T-helper 2 cell treated with Interferon-gamma antibody and Interleukin-4, amounts not matched to agents 5 μg/mL and 100 μg/mL, for 36 hours (primary cell): ENCODE results near the gene SYNGR3.
"Not testable (repeated sequence)": the region's sequence is repeated elsewhere in the genome, so short reads cannot be mapped to it uniquely, and the experiment has no call there.

Source experiments
- DNase-seq: peaks from one replicate; pipeline ENCODE4 v3.0.0; 2021; ENCODE audit warnings: low spot score
- H3K27ac Mint-ChIP-seq: one replicate; pipeline ENCODE4 v1.8.0; 2021; ENCODE audit warnings: mild to moderate bottlenecking, mixed read lengths
- H3K27me3 Mint-ChIP-seq: one replicate; pipeline ENCODE4 v1.8.0; 2021; ENCODE audit warnings: low read depth, mixed read lengths
- H3K36me3 Mint-ChIP-seq: one replicate; pipeline ENCODE4 v1.8.0; 2021; ENCODE audit warnings: low read depth, mixed read lengths
- H3K4me1 Mint-ChIP-seq: one replicate; pipeline ENCODE4 v1.8.0; 2021; ENCODE audit warnings: low read depth, mixed read lengths
- H3K4me3 Mint-ChIP-seq: one replicate; pipeline ENCODE4 v1.8.0; 2022; ENCODE audit warnings: mild to moderate bottlenecking, moderate library complexity, mixed read lengths
- H3K9me3 Mint-ChIP-seq: one replicate; pipeline ENCODE4 v1.8.0; 2021; ENCODE audit warnings: mixed read lengths

The SYNGR3 gene

GRCh38 chr16:1950047-1950446 is 39.7 kb upstream of the SYNGR3 start:
- Mint-ChIP-seq H3K4me3 (no peak overlapping the region), H3K27ac (no peak overlapping the region), H3K27me3 (no peaks in the 10 kb centered on the region), H3K9me3 (no peaks in the 10 kb centered on the region), H3K36me3 (no peaks in the 10 kb centered on the region), H3K4me1 (no peaks in the 10 kb centered on the region)
- DNase-seq, result no peak

- Mint-ChIP-seq H3K36me3 (no peaks in the 10 kb centered on the region), H3K27me3 (no peaks in the 10 kb centered on the region), H3K4me1 (no peaks in the 10 kb centered on the region), H3K27ac (no peak overlapping the region), H3K9me3 (no peaks in the 10 kb centered on the region), H3K4me3 (no peak overlapping the region)
- no peak for DNase-seq
Measured at GRCh38 chr16:1950559-1950958, 39.2 kb upstream of the SYNGR3 start.

GRCh38 chr16:1953734-1954133 is 36.0 kb upstream of the SYNGR3 start:
- Mint-ChIP-seq H3K27ac (no peak overlapping the region), H3K36me3 (no peaks in the 10 kb centered on the region), H3K9me3 (no peaks in the 10 kb centered on the region), H3K27me3 (no peaks in the 10 kb centered on the region), H3K4me3 (no peak overlapping the region), H3K4me1 (no peaks in the 10 kb centered on the region)
- no peak for DNase-seq

- not testable (repeated sequence) for H3K9me3 Mint-ChIP-seq, H3K4me3 Mint-ChIP-seq, H3K27me3 Mint-ChIP-seq, H3K27ac Mint-ChIP-seq, DNase-seq
- Mint-ChIP-seq H3K36me3 (peaks cover 21% of the 10 kb centered on the region), H3K4me1 (peaks cover 19% of the 10 kb centered on the region)
Measured at GRCh38 chr16:1957434-1958142, 32.2 kb upstream of the SYNGR3 start.

- peaks cover 19% of the 10 kb centered on the region for H3K4me1 Mint-ChIP-seq
- not testable (repeated sequence) for H3K27ac Mint-ChIP-seq, H3K9me3 Mint-ChIP-seq, H3K27me3 Mint-ChIP-seq, H3K4me3 Mint-ChIP-seq, DNase-seq
- H3K36me3 Mint-ChIP-seq, result peaks cover 26% of the 10 kb centered on the region
Measured at GRCh38 chr16:1958143-1958491, 31.7 kb upstream of the SYNGR3 start.

GRCh38 chr16:1958715-1959268 is 31.0 kb upstream of the SYNGR3 start:
- Mint-ChIP-seq H3K27ac (peak overlapping the region; percentile 71), H3K4me3 (peak overlapping the region; percentile 98), H3K9me3 (no peaks in the 10 kb centered on the region), H3K27me3 (no peaks in the 10 kb centered on the region), H3K36me3 (peaks cover 32% of the 10 kb centered on the region), H3K4me1 (peaks cover 23% of the 10 kb centered on the region)
- DNase-seq, result no peak

GRCh38 chr16:1959269-1960039 is 30.3 kb upstream of the SYNGR3 start, which contains the start of gene NDUFB10:
TSS of gene NDUFB10 (plus strand) at chr16:1959538. CDS start at chr16:1959625, 87 bp downstream.
- peaks cover 23% of the 10 kb centered on the region for H3K4me1 Mint-ChIP-seq
- no peaks in the 10 kb centered on the region for H3K9me3 Mint-ChIP-seq
- peak within 1 kb of the TSS; percentile 98 for H3K4me3 Mint-ChIP-seq
- H3K27ac Mint-ChIP-seq, result peak within 1 kb of the TSS; percentile 94
- peak; percentile 93 for DNase-seq
- no peaks in the 10 kb centered on the region for H3K27me3 Mint-ChIP-seq
- peaks cover 37% of the 10 kb centered on the region for H3K36me3 Mint-ChIP-seq

GRCh38 chr16:1960665-1961630 is 28.8 kb upstream of the SYNGR3 start:
- Mint-ChIP-seq H3K36me3 (peaks cover 39% of the 10 kb centered on the region), H3K4me3 (peak overlapping the region; percentile 98), H3K9me3 (no peaks in the 10 kb centered on the region), H3K27me3 (no peaks in the 10 kb centered on the region), H3K4me1 (peaks cover 29% of the 10 kb centered on the region), H3K27ac (peak overlapping the region; percentile 94)
- DNase-seq, result no peak

- H3K4me1 Mint-ChIP-seq, result peaks cover 29% of the 10 kb centered on the region
- H3K4me3 Mint-ChIP-seq, result peak overlapping the region; percentile 51
- H3K36me3 Mint-ChIP-seq, result peaks cover 39% of the 10 kb centered on the region
- no peak for DNase-seq
- no peaks in the 10 kb centered on the region for H3K9me3 Mint-ChIP-seq
- no peaks in the 10 kb centered on the region for H3K27me3 Mint-ChIP-seq
- H3K27ac Mint-ChIP-seq, result peak overlapping the region; percentile 80
Measured at GRCh38 chr16:1961651-1962067, 28.1 kb upstream of the SYNGR3 start.

GRCh38 chr16:1962161-1963153 is 27.3 kb upstream of the SYNGR3 start:
- H3K4me3 Mint-ChIP-seq, result peak overlapping the region; percentile 97
- H3K27me3 Mint-ChIP-seq, H3K9me3 Mint-ChIP-seq, DNase-seq: not testable (repeated sequence)
- H3K36me3 Mint-ChIP-seq, result peaks cover 39% of the 10 kb centered on the region
- peaks cover 29% of the 10 kb centered on the region for H3K4me1 Mint-ChIP-seq
- peak overlapping the region; percentile 91 for H3K27ac Mint-ChIP-seq

- Mint-ChIP-seq H3K36me3 (peaks cover 39% of the 10 kb centered on the region), H3K4me1 (peaks cover 29% of the 10 kb centered on the region), H3K9me3 (no peaks in the 10 kb centered on the region), H3K27ac (peak overlapping the region; percentile 91), H3K4me3 (peak overlapping the region; percentile 97), H3K27me3 (no peaks in the 10 kb centered on the region)
- DNase-seq, result no peak
Measured at GRCh38 chr16:1963806-1964505, 25.8 kb upstream of the SYNGR3 start.
